HFFc6 (cell line): ENCODE data around the gene ITGA8. TPM values are rescaled to one million over a fixed set of nuclear protein-coding genes. Genes with fewer than 3 reads are reported as not detected.
"Not testable (repeated sequence)": the region's sequence is repeated elsewhere in the genome, so short reads cannot be mapped to it uniquely, and the experiment has no call there.

Experiments used
- DNase-seq: peaks from one replicate; pipeline ENCODE4 v3.0.0-alpha.2; 2018
- H3K27ac Mint-ChIP-seq: 2 replicates; pipeline ENCODE4 v1.8.0; 2020; ENCODE audit warnings: mild to moderate bottlenecking, mixed read lengths
- H3K27me3 Mint-ChIP-seq: 2 replicates; pipeline ENCODE4 v1.8.0; 2021; ENCODE audit warnings: mild to moderate bottlenecking, moderate library complexity, mixed read lengths; ENCODE audit not compliant: insufficient read depth
- H3K36me3 Mint-ChIP-seq: 2 replicates; pipeline ENCODE4 v1.8.0; 2021; ENCODE audit warnings: low read depth, mixed read lengths
- H3K4me1 Mint-ChIP-seq: 2 replicates; pipeline ENCODE4 v1.8.0; 2020; ENCODE audit warnings: low read depth, mixed read lengths
- H3K4me3 Mint-ChIP-seq: 2 replicates; pipeline ENCODE4 v1.8.0; 2020; ENCODE audit warnings: mild to moderate bottlenecking, moderate library complexity, mixed read lengths
- H3K9me3 Mint-ChIP-seq: 2 replicates; pipeline ENCODE4 v1.8.0; 2020; ENCODE audit warnings: mild to moderate bottlenecking, mixed read lengths
- total RNA-seq, 6 experiments: library from RNA; stranded (reverse); fragmentation: NEBNext Ultra II Directional; extraction: Animal tissue kit (Norgen Biotek cat#: 25700); gene quantifications; 2 replicates in 1 of 6; 3 replicates in 5 of 6; pipeline ENCODE4 v1.2.3, GENCODE V29; 2021
- TF ChIP-seq, protein P1 (sequence below): fragments of 200-600 bp; sonication (generic); IDR thresholded peaks from 2 replicates; pipeline ENCODE4 v1.5.0; 2021; ENCODE audit warnings: antibody characterized with exemption, mild to moderate bottlenecking

ITGA8 gene
- total RNA-seq, 6 experiments from 2014 or later = not detected

- Mint-ChIP-seq H3K36me3 (no peaks in the 10 kb centered on the region), H3K27me3 (peaks cover 4% of the 10 kb centered on the region; the same call in 1 of the 2 replicates), H3K4me3 (no peak overlapping the region), H3K4me1 (peaks cover 34% of the 10 kb centered on the region), H3K9me3 (no peaks in the 10 kb centered on the region), H3K27ac (no peak overlapping the region)
- no peak for DNase-seq
- TF ChIP-seq, protein P1, sequence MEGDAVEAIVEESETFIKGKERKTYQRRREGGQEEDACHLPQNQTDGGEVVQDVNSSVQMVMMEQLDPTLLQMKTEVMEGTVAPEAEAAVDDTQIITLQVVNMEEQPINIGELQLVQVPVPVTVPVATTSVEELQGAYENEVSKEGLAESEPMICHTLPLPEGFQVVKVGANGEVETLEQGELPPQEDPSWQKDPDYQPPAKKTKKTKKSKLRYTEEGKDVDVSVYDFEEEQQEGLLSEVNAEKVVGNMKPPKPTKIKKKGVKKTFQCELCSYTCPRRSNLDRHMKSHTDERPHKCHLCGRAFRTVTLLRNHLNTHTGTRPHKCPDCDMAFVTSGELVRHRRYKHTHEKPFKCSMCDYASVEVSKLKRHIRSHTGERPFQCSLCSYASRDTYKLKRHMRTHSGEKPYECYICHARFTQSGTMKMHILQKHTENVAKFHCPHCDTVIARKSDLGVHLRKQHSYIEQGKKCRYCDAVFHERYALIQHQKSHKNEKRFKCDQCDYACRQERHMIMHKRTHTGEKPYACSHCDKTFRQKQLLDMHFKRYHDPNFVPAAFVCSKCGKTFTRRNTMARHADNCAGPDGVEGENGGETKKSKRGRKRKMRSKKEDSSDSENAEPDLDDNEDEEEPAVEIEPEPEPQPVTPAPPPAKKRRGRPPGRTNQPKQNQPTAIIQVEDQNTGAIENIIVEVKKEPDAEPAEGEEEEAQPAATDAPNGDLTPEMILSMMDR = no peak
Measured at GRCh38 chr10:15562116-15562515, 157.6 kb downstream of the ITGA8 start.

DNA sequence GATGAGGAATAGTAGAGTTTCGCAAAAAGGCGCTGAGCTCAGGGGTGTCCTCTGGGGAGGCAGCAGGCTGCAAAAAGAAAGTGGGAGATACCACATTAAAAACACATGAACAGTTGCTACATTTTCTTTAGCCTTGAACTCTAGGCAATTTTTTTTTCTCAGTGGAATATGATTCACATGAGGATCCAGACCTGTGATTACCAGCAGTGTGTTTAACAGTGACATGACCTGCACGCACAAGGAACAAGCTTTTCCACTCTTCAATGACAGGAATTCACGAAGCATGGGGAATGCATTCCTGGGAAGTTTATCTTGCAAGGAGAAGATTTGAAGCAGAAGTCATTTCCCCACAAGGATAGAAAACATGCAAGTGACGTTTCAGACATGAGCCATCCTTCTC lies 161.6 kb downstream of the ITGA8 start:
- peaks cover 23% of the 10 kb centered on the region for H3K4me1 Mint-ChIP-seq
- H3K36me3 Mint-ChIP-seq = no peaks in the 10 kb centered on the region
- TF ChIP-seq, protein P1 = no peak
- H3K9me3 Mint-ChIP-seq = no peaks in the 10 kb centered on the region
- peaks cover 4% of the 10 kb centered on the region for H3K27me3 Mint-ChIP-seq
- H3K4me3 Mint-ChIP-seq = peak overlapping the region; percentile 56; the same call in 1 of the 2 replicates
- peak overlapping the region; percentile 11; the same call in 1 of the 2 replicates for H3K27ac Mint-ChIP-seq
- peak; percentile 64 for DNase-seq

DNA sequence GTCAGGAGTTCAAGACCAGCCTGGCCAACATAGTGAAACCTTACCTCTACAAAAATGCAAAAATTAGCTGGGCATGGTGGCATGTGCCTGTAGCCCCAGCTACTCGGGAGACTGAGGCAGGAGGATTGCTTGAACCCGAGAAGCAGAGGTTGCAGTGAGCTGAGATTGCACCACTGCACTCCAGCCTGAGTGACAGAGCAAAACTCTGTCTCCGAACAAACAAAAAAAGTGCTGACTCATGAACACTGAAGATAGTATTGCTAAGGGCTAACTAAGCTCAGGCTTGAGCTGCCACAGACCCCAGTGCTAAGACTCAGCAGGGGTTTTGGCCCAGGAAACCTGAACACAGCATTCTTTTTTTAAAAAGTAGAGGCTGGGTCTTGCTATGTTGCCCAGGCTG lies 162.6 kb downstream of the ITGA8 start:
- not testable (repeated sequence) for H3K27me3 Mint-ChIP-seq, H3K9me3 Mint-ChIP-seq
- H3K4me1 Mint-ChIP-seq = peaks cover 19% of the 10 kb centered on the region

DNA sequence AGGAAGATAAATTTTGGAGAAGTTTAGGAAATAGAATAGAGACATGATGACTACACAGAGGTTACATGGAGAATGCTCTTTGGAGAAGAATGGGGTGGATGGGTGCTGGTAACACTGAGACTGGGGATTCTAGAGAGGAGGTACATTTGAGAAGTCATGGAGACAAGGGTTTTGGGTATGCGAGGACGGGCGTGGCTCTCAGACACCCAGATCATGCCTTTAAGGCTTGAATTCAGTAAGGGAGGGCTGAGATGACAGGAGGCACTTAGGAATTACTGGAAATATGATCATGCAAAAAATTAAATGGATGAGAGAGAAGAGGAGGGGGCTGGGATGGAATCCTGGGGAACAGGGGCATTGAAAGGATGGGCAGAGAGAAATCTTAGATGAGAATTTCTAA lies 168.8 kb downstream of the ITGA8 start:
- Mint-ChIP-seq H3K9me3 (no peaks in the 10 kb centered on the region), H3K4me1 (no peaks in the 10 kb centered on the region), H3K4me3 (no peak overlapping the region), H3K27ac (no peak overlapping the region), H3K36me3 (no peaks in the 10 kb centered on the region), H3K27me3 (peaks cover 8% of the 10 kb centered on the region)
- DNase-seq = no peak
- TF ChIP-seq, protein P1 = no peak

More for the DNA sequence above, 162.6 kb downstream of the ITGA8 start:
- not testable (repeated sequence) for H3K4me3 Mint-ChIP-seq, H3K36me3 Mint-ChIP-seq, H3K27ac Mint-ChIP-seq, DNase-seq

DNA sequence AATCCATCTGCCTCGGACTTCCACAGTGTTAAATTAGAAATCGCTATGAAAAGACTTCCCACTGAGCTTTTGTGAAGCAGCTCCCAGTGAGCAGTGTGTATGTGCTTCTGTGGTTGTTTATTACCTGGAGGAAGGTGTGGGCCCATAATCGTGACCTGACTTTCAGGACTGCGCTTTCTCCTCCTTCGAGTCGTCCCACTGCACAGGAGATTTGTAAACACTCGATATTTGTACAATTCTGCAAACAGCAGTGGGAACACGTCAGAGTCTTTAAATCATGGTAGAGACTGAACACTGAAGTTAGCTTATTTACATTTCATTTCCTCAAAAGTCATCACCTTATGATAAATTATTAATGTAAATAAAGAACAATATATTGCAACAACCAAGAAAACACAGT lies 171.4 kb downstream of the ITGA8 start:
- TF ChIP-seq, protein P1 = no peak
- H3K36me3 Mint-ChIP-seq = 0 out of 2 replicates have a peak, but pooled peaks cover 3% of the 10 kb centered on the region
- no peak overlapping the region for H3K4me3 Mint-ChIP-seq
- H3K27ac Mint-ChIP-seq = no peak overlapping the region
- no peaks in the 10 kb centered on the region; the same call in 1 of the 2 replicates for H3K9me3 Mint-ChIP-seq
- H3K4me1 Mint-ChIP-seq = no peaks in the 10 kb centered on the region
- DNase-seq = no peak
- peaks cover 18% of the 10 kb centered on the region for H3K27me3 Mint-ChIP-seq

DNA sequence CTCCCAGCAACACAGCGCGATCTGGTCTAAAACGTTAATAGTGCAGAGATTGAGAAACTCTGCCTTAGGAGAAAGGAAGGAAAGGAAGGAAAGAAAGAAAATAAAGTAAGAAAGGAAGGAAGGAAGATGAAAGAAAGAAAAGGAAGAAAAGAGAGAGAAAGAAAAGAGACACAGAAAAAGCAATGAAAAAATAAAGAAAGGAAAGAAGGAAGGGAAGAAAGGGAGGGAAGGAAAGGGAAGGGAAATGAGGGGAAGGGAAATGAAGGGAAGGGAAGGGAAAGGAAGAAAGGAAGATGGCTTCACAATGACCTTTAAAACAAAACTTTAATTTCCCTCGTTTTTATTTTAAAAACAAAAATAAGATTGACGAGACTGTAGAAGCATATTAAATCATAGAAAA lies 173.1 kb downstream of the ITGA8 start:
- Mint-ChIP-seq H3K4me1 (peaks cover 7% of the 10 kb centered on the region), H3K9me3 (no peaks in the 10 kb centered on the region; the same call in 1 of the 2 replicates), H3K27ac (no peak overlapping the region), H3K27me3 (peaks cover 18% of the 10 kb centered on the region), H3K36me3 (0 out of 2 replicates have a peak, but pooled peaks cover 3% of the 10 kb centered on the region), H3K4me3 (no peak overlapping the region)
- TF ChIP-seq, protein P1 = no peak
- no peak for DNase-seq
